B cell (primary cell): ENCODE measurements around the gene DDAH1. TPM values are rescaled to one million over a fixed set of nuclear protein-coding genes. Genes with fewer than 3 reads are reported as not detected.

Experiments used
- ATAC-seq: fragments of 200-7000 bp; cut with Tn5 transposase; one replicate; pipeline ENCODE4 v1.10.0; 2021; ENCODE audit warnings: low read depth, mild to moderate bottlenecking, moderate number of reproducible peaks, moderate library complexity
- CTCF ChIA-PET: fragments of 350-600 bp; sonication (Branson Sonifier 250); formaldehyde crosslinking; loops from one replicate; lab custom pipeline; 2021; ENCODE audit warnings: antibody characterized with exemption, inconsistent platforms; lab: Charles Lee
- POLR2A ChIA-PET: fragments of 350-600 bp; sonication (Branson Sonifier 250); formaldehyde crosslinking; loops from one replicate; lab custom pipeline; 2021; ENCODE audit warnings: antibody characterized with exemption; lab: Charles Lee
- DNase-seq: peaks from one replicate; pipeline ENCODE4 v3.0.0; 2013
- H2AFZ ChIP-seq: 2 replicates; pipeline ENCODE4 v1.6.1; 2012; ENCODE audit warnings: mild to moderate bottlenecking, low read depth, low read length; ENCODE audit not compliant: insufficient read depth, poor library complexity, severe bottlenecking
- H3K27ac ChIP-seq, 2 donors: 1 replicate in 1 of 2; 2 replicates in 1 of 2; pipeline ENCODE4 v1.5.1; 2012 to 2013; ENCODE audit warnings: low read length in 2 of 2, mild to moderate bottlenecking in 2 of 2, moderate library complexity in 1 of 2
- H3K27me3 ChIP-seq, 4 experiments: fragments of 200-600 bp in 1 of 4; sonication (generic) in 1 of 4; replicated peaks in 1 of 4; 1 replicate in 2 of 4; 2 replicates in 2 of 4; pipeline versions ENCODE4 v1.6.1 to v1.7.0; 2013 to 2016; ENCODE audit warnings: low read length in 3 of 4, mild to moderate bottlenecking in 2 of 4, mixed read lengths in 1 of 4, moderate library complexity in 1 of 4; ENCODE audit not compliant: insufficient read depth in 4 of 4, control insufficient read depth in 3 of 4; ENCODE audit errors: control extremely low read depth in 1 of 4
- H3K36me3 ChIP-seq, 2 experiments: replicated peaks in 1 of 2; 1 replicate in 1 of 2; 2 replicates in 1 of 2; pipeline versions ENCODE4 v1.6.1 to v1.7.1; 2013; ENCODE audit warnings: low read length in 1 of 2; ENCODE audit not compliant: insufficient read depth in 2 of 2, control insufficient read depth in 1 of 2; ENCODE audit errors: control extremely low read depth in 1 of 2, extremely low read depth in 1 of 2
- H3K4me1 ChIP-seq, 2 donors: fragments of 200-600 bp in 1 of 2; sonication (generic) in 1 of 2; 1 replicate in 1 of 2; 2 replicates in 1 of 2; pipeline versions ENCODE4 v1.5.1 to v1.6.1; 2013 to 2017; ENCODE audit warnings: low read length in 2 of 2; ENCODE audit not compliant: control insufficient read depth in 2 of 2, insufficient read depth in 2 of 2
- H3K4me2 ChIP-seq: replicated peaks from 2 replicates; pipeline ENCODE3; 2012; ENCODE audit warnings: mild to moderate bottlenecking, low read depth, low read length; ENCODE audit not compliant: poor library complexity, severe bottlenecking
- H3K4me3 ChIP-seq, 5 experiments: fragments of 200-600 bp in 1 of 5; sonication (generic) in 1 of 5; 1 replicate in 3 of 5; 2 replicates in 2 of 5; pipeline versions ENCODE4 v1.5.1 to v1.7.0; 2011 to 2016; ENCODE audit warnings: low read length in 4 of 5, mild to moderate bottlenecking in 4 of 5, low read depth in 2 of 5, control low read depth in 1 of 5, moderate library complexity in 1 of 5; ENCODE audit not compliant: insufficient read depth in 1 of 5; ENCODE audit errors: control extremely low read depth in 1 of 5, extremely low read depth in 1 of 5
- H3K79me2 ChIP-seq: fragments of 200-600 bp; sonication (generic); one replicate; pipeline ENCODE4 v1.6.0; 2016; ENCODE audit warnings: low read length; ENCODE audit not compliant: control insufficient read depth, insufficient read depth
- H3K9ac ChIP-seq: fragments of 200-600 bp; sonication (generic); 2 replicates; pipeline ENCODE4 v1.6.1; 2017; ENCODE audit warnings: mild to moderate bottlenecking, low read length, moderate library complexity
- H3K9me3 ChIP-seq, 3 donors: one replicate each; pipeline versions ENCODE4 v1.6.1 to v1.7.1; 2013; ENCODE audit warnings: low read length in 2 of 3; ENCODE audit not compliant: control insufficient read depth in 2 of 3, insufficient read depth in 1 of 3; ENCODE audit errors: control extremely low read depth in 1 of 3
- H4K20me1 ChIP-seq: 2 replicates; pipeline ENCODE4 v1.6.0; 2012; ENCODE audit warnings: mild to moderate bottlenecking, low read length; ENCODE audit not compliant: insufficient read depth, control insufficient read depth, poor library complexity, severe bottlenecking
- H3K27ac Mint-ChIP-seq: one replicate; pipeline ENCODE4 v1.8.0; 2021; ENCODE audit warnings: mixed read lengths
- H3K27me3 Mint-ChIP-seq: one replicate; pipeline ENCODE4 v1.8.0; 2021; ENCODE audit warnings: mixed read lengths
- H3K4me1 Mint-ChIP-seq: one replicate; pipeline ENCODE4 v1.8.0; 2021; ENCODE audit warnings: mixed read lengths
- H3K4me3 Mint-ChIP-seq: one replicate; pipeline ENCODE4 v1.8.0; 2021; ENCODE audit warnings: mixed read lengths
- H3K9me3 Mint-ChIP-seq: one replicate; pipeline ENCODE4 v1.8.0; 2022; ENCODE audit warnings: mixed read lengths; ENCODE audit not compliant: insufficient read depth
- EZH2 ChIP-seq: IDR thresholded peaks from 2 replicates; pipeline ENCODE4 v1.6.1; 2012; ENCODE audit warnings: borderline replicate concordance, low read depth, mild to moderate bottlenecking, moderate library complexity, low read length; ENCODE audit not compliant: insufficient read depth, poor library complexity, severe bottlenecking
- WGBS: methylation state at CpG from one replicate; pipeline ENCODE4 v1.1.5; 2013; ENCODE audit warnings: missing lambda C conversion rate; ENCODE audit not compliant: insufficient coverage; 5-methylcytosine and 5-hydroxymethylcytosine counted together
- intact Hi-C: fragments of 100-400 bp; cut with micrococcal nuclease; formaldehyde crosslinking; loops from one replicate; pipeline ENCODE4 v1.10.0; 2022
- polyA plus RNA-seq: library from polyadenylated mRNA; depleted of rRNA; stranded (reverse); fragments of >200 nt; gene quantifications from 2 replicates; pipeline ENCODE4 v1.2.3, GENCODE V29; 2012
- total RNA-seq, 2 donors: library from RNA; stranded (reverse); fragments of 120-200 nt in 1 of 2; gene quantifications; 1 replicate in 1 of 2; 2 replicates in 1 of 2; pipeline versions ENCODE4 v1.2.3 to v1.2.4, GENCODE V29; 2013 to 2022
- TF ChIP-seq, protein P1 (sequence below): fragments of 200-600 bp; IDR thresholded peaks from one replicate; pipeline ENCODE4 v1.8.0; 2022; ENCODE audit warnings: antibody characterized with exemption, mild to moderate bottlenecking

Gene DDAH1
- total and polyA plus RNA-seq, 2 donors (not counting 1 experiment from before 2014, with no cell fraction given), result 0.04 TPM; not detected in 1

GRCh38 chr1:85413169-85413568 is 51.8 kb downstream of the DDAH1 start:
- H3K4me1 Mint-ChIP-seq, result no peaks in the 10 kb centered on the region

DNA sequence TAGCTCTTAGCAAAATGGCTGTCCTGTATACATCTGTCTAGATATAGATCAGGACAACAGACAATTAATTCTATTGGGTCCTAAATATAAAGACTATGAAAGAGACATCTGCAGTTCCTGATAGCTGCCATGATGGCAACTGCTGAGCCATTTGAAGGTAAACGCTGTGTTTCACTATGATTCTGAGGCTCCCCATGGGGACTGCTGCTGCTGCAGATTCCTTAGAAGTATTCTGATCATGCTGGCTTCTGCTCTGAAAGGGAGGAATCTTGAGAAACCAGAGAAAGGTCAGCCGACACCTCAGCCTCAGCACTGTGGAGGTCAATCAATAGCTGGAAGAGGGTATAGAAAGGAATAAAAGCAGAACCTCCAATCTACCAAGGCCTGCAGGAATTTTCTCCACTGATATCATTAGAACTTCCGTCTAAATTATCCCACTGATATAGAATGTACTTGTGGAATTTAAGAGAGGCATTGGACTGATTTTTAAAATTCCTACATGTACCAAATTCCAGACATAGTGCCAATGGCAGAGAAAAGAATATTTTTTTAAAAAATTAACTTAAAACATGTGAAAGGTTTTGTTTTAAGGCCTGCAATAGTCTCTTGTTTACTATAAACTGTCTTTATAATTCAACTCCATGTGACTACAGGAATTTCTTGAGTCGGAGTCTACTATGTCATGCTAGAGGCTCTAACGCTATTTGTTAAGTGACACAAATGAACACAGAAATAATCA is 53.2 kb downstream of the DDAH1 start:
- WGBS, result 96% methylated on average over 3 of the region's 5 CpGs
- no peak overlapping the region for H3K4me3 ChIP-seq
- no peak overlapping the region for H3K27ac Mint-ChIP-seq
- no peaks in the 10 kb centered on the region for H3K36me3 ChIP-seq
- CTCF ChIA-PET, result no interaction called here
- H3K4me3 Mint-ChIP-seq, result no peak overlapping the region
- no peak overlapping the region for H3K9ac ChIP-seq
- H3K9me3 ChIP-seq, result no peaks in the 10 kb centered on the region
- H3K4me1 ChIP-seq, result no peaks in the 10 kb centered on the region
- no peak overlapping the region for H2AFZ ChIP-seq
- DNase-seq, result no peak
- intact Hi-C loops, result no loop called here
- no peaks in the 10 kb centered on the region for H4K20me1 ChIP-seq
- no peaks in the 10 kb centered on the region for H3K79me2 ChIP-seq
- no peaks in the 10 kb centered on the region for H3K27me3 ChIP-seq
- ATAC-seq, result no peak
- POLR2A ChIA-PET, result no interaction called here
- no peak overlapping the region for H3K4me2 ChIP-seq
- H3K27me3 Mint-ChIP-seq, result no peaks in the 10 kb centered on the region
- TF ChIP-seq, protein P1, sequence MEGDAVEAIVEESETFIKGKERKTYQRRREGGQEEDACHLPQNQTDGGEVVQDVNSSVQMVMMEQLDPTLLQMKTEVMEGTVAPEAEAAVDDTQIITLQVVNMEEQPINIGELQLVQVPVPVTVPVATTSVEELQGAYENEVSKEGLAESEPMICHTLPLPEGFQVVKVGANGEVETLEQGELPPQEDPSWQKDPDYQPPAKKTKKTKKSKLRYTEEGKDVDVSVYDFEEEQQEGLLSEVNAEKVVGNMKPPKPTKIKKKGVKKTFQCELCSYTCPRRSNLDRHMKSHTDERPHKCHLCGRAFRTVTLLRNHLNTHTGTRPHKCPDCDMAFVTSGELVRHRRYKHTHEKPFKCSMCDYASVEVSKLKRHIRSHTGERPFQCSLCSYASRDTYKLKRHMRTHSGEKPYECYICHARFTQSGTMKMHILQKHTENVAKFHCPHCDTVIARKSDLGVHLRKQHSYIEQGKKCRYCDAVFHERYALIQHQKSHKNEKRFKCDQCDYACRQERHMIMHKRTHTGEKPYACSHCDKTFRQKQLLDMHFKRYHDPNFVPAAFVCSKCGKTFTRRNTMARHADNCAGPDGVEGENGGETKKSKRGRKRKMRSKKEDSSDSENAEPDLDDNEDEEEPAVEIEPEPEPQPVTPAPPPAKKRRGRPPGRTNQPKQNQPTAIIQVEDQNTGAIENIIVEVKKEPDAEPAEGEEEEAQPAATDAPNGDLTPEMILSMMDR, result no peak
- TF ChIP-seq EZH2, result no peak
- no peaks in the 10 kb centered on the region for H3K9me3 Mint-ChIP-seq
- H3K4me1 Mint-ChIP-seq, result no peaks in the 10 kb centered on the region
- no peak overlapping the region for H3K27ac ChIP-seq

More at GRCh38 chr1:85413169-85413568, 51.8 kb downstream of the DDAH1 start:
- CTCF ChIA-PET, result no interaction called here
- POLR2A ChIA-PET, result no interaction called here
- H3K4me3 Mint-ChIP-seq, result no peak overlapping the region
- TF ChIP-seq EZH2, result no peak
- TF ChIP-seq, protein P1, result no peak
- Histone ChIP-seq H3K4me2 (no peak overlapping the region), H4K20me1 (no peaks in the 10 kb centered on the region), H3K36me3 (no peaks in the 10 kb centered on the region), H3K27me3 (no peaks in the 10 kb centered on the region), H3K9ac (no peak overlapping the region), H2AFZ (no peak overlapping the region), H3K4me3 (no peak overlapping the region), H3K4me1 (no peaks in the 10 kb centered on the region), H3K9me3 (no peaks in the 10 kb centered on the region), H3K27ac (no peak overlapping the region), H3K79me2 (no peaks in the 10 kb centered on the region)
- no peaks in the 10 kb centered on the region for H3K9me3 Mint-ChIP-seq
- intact Hi-C loops, result no loop called here
- no peak overlapping the region for H3K27ac Mint-ChIP-seq
- ATAC-seq (no peak), DNase-seq (no peak)
- WGBS, result no CpG with 5 or more reads among the region's 1 CpG
- H3K27me3 Mint-ChIP-seq, result no peaks in the 10 kb centered on the region
